GM10266 (cell line): ENCODE data around the gene GP5.

Source experiments
- DNase-seq: peaks from one replicate; pipeline ENCODE4 v3.0.0; 2012; ENCODE audit errors: extremely low spot score
- TF ChIP-seq, protein P1 (sequence below): IDR thresholded peaks from 2 replicates; pipeline ENCODE4 v1.5.1; 2012; ENCODE audit warnings: mild to moderate bottlenecking, low read depth; ENCODE audit not compliant: control insufficient read depth, insufficient read depth; ENCODE audit errors: missing control alignments

The GP5 gene

DNA sequence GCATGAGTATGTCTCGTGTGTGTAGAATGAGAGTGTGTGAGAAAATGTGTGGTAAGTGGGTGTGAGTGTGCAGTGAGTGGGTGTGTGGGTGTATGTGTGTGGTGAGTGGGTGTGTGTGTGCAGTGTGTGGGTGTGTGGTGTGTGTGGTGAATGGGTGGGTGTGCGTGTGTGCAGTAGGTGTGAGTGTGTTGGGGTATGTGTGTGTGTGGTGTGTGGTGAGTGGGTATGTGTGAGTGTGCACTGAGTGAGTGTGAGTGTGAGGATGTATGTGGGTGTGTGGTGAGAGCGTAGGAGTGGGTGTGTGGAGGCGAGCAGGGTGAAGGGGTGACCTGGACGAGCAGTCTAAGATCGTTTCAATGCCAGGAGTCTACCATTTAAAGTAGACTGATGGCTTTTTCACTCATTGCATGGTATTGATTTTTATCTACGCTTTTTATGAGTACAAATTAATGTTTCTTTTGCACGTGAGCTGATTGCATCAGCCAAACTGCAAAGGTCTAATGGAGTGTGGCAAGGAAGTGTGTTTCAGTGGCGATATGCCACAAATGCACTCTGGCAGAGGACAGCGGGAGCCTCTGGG lies 46.3 kb downstream of the GP5 start:
- TF ChIP-seq, protein P1, sequence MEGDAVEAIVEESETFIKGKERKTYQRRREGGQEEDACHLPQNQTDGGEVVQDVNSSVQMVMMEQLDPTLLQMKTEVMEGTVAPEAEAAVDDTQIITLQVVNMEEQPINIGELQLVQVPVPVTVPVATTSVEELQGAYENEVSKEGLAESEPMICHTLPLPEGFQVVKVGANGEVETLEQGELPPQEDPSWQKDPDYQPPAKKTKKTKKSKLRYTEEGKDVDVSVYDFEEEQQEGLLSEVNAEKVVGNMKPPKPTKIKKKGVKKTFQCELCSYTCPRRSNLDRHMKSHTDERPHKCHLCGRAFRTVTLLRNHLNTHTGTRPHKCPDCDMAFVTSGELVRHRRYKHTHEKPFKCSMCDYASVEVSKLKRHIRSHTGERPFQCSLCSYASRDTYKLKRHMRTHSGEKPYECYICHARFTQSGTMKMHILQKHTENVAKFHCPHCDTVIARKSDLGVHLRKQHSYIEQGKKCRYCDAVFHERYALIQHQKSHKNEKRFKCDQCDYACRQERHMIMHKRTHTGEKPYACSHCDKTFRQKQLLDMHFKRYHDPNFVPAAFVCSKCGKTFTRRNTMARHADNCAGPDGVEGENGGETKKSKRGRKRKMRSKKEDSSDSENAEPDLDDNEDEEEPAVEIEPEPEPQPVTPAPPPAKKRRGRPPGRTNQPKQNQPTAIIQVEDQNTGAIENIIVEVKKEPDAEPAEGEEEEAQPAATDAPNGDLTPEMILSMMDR = no peak
- no peak for DNase-seq

DNA sequence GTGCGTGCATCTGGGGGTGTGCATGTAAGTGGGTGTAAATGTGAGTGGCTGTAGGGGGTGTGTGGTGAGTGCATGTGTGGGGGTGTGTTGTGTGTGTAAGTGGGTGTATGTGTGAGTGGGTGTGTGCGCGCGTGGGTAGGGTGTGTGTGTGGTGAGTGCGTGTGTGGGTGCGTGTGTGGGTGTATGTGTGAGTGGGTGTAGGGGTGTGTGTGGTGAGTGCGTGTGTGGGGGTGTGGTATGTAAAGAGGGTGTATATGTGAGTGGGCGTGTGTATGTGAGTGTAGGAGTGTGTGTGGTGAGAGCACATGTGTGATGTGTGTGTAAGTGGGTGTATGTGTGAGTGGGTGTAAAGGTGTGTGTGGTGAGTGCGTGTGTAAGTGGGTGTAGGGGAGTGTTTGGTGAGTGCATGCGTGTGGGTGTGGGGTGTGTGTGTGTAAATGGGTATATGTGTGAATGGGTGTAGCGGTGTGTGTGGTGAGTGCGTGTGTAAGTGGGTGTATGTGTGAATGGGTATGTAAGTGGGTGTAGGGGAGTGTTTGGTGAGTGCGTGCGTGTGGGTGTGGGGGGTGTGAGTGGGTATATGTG lies 47.0 kb downstream of the GP5 start:
- no peak for DNase-seq
- TF ChIP-seq, protein P1 = no peak

DNA sequence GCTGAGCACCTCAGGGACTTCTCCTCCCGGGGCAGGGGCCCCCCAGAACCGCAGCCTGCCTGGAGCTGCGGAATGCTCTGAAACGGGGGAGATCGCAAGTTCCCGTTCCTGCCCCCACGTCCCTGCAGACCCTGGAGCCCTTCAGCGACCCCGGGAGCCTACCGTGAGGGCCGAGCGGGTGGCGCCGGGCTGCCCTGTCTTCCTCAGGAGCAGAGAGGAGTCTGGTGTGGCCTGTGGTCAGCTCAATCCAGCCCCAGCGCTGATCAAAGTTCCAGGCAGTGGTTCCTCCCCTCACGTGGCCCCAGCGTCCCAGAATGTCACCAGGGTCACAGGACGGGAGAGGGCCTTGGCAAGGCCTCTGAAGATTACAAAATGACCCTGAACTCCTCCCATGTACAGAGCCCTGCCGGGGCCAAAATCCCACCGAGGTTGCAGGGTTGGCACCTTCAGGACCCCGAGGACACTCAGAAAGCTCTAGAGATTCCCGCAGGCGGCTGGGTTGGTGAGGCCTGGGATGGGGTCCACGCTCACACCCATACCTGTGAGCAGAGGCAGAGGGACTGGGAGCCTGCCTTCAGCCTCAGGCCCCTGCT lies 47.9 kb downstream of the GP5 start, which contains the start of gene CPN2:
Gene CPN2, minus strand, starts transcription at position 249 of the 593 bp plus-strand sequence. CDS start 8,626 bp downstream, outside the sequence.
- TF ChIP-seq, protein P1 = no peak
- no peak for DNase-seq

DNA sequence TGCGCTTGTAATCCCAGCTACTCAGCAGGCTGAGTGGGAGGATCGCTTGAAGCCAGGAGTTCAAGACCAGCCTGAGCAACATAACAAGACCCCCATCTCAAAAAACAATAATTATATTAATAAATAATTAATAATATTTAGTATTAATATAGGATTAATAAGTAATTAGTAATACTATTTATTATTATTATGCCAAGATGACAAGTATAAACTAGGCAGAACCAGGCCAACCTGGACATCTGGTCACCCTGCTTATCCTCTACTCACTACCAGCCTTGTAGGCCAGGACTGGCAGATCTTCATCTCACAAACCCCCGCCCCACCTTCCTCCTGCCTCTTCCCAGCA lies 48.4 kb downstream of the GP5 start:
- TF ChIP-seq, protein P1 = no peak
- DNase-seq = no peak

DNA sequence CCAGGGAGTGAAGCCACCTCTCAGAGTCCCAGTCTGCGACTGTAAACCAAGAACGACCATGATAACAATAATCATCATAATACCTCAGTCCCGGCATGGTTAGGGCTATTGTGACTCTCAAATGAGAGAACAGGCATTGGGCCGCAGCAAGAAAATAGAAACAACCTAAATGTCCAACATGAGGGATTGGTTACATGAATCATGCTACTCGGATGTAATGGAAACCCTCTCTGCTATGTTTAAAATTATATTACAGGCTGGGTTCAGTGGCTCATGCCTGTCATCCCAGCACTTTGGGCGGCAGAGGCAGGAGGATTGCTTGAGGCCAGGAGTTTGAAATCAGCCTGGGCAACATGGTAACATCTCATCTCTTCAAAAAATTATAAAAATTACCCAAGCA lies 50.7 kb downstream of the GP5 start:
- no peak for DNase-seq
- TF ChIP-seq, protein P1 = no peak

DNA sequence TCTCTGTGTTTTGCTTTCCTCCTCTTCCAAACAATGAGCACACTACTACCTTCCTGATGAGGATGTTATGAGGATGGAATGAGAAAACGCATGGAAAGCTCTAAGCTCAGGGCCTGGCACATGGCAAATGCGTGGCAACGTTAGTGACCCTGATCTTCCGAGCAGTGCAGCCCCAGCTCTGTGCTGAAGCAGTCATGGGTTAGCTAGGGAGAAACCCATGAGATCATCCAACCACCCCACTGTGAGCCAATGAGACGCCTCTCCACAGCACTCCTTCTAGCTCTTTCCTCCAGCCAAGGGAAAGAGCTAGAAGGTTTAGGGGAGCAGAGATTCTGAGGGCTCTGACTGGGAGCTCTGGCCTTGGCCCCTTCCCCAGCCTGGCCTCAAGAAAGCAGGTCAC lies 52.4 kb downstream of the GP5 start:
- TF ChIP-seq, protein P1 = no peak

DNA sequence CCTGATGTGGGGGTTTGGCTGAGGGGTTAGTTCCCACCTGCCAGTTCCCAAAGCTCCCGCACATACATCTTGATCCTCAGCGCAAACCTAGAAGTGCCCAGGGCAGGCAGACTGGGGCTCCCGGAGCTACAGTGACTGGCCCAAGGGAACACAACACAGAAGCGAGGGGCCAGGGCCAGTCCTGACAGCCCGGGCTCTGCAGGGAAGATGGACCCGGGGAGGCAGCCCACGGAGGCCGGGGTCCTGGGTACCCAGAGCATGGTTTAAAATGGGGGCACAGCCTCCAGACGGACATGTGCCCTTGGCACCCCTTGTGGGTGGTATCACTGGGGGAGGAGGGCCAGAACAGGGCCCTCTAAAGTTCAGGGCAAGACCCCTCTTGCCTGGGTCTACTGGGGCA lies 53.0 kb downstream of the GP5 start:
- TF ChIP-seq, protein P1 = no peak

More for the DNA sequence above, 52.4 kb downstream of the GP5 start:
- no peak for DNase-seq

More for the DNA sequence above, 53.0 kb downstream of the GP5 start:
- DNase-seq = no peak
